ENCODE measurements around the gene UBR3.
"Not testable (repeated sequence)": the region's sequence is repeated elsewhere in the genome, so short reads cannot be mapped to it uniquely, and the experiment has no call there.

Gene UBR3, protein sequence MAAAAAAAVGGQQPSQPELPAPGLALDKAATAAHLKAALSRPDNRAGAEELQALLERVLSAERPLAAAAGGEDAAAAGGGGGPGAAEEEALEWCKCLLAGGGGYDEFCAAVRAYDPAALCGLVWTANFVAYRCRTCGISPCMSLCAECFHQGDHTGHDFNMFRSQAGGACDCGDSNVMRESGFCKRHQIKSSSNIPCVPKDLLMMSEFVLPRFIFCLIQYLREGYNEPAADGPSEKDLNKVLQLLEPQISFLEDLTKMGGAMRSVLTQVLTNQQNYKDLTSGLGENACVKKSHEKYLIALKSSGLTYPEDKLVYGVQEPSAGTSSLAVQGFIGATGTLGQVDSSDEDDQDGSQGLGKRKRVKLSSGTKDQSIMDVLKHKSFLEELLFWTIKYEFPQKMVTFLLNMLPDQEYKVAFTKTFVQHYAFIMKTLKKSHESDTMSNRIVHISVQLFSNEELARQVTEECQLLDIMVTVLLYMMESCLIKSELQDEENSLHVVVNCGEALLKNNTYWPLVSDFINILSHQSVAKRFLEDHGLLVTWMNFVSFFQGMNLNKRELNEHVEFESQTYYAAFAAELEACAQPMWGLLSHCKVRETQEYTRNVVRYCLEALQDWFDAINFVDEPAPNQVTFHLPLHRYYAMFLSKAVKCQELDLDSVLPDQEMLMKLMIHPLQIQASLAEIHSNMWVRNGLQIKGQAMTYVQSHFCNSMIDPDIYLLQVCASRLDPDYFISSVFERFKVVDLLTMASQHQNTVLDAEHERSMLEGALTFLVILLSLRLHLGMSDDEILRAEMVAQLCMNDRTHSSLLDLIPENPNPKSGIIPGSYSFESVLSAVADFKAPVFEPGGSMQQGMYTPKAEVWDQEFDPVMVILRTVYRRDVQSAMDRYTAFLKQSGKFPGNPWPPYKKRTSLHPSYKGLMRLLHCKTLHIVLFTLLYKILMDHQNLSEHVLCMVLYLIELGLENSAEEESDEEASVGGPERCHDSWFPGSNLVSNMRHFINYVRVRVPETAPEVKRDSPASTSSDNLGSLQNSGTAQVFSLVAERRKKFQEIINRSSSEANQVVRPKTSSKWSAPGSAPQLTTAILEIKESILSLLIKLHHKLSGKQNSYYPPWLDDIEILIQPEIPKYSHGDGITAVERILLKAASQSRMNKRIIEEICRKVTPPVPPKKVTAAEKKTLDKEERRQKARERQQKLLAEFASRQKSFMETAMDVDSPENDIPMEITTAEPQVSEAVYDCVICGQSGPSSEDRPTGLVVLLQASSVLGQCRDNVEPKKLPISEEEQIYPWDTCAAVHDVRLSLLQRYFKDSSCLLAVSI (N-terminal part only)

DNA sequence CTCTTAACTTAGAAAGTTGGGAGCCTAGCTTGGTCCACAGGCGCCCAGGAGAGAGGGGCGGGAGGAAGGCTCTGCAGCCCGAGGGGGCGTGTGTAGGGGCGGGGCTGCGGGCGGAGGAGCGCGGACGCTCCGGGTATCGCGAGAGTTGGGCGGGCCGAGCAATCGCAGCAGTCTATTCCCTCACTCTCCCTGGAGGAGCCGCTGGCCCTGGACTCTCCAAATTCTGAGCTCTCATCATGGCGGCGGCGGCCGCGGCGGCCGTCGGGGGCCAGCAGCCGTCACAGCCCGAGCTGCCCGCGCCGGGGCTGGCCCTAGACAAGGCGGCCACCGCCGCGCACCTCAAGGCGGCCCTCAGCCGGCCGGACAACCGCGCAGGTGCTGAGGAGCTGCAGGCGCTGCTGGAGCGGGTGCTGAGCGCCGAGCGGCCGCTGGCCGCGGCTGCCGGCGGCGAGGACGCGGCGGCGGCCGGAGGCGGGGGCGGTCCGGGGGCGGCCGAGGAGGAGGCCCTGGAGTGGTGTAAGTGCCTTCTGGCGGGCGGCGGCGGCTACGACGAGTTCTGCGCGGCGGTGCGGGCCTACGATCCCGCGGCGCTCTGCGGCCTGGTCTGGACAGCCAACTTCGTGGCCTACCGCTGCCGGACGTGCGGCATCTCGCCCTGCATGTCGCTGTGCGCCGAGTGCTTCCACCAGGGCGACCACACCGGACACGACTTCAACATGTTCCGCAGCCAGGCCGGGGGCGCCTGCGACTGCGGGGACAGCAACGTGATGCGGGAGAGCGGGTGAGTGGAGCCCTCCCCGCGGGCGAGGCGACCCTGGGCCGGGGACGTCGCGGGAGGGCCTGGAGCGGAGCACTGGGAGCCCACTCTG, at the start of gene UBR3:
Gene UBR3 (plus strand): TSS at position 183 of the 869 bp plus-strand sequence. CDS start 54 bp downstream, at position 237.
- DNase-seq (ENCODE audit: low spot score) = peak; percentile 95

DNA sequence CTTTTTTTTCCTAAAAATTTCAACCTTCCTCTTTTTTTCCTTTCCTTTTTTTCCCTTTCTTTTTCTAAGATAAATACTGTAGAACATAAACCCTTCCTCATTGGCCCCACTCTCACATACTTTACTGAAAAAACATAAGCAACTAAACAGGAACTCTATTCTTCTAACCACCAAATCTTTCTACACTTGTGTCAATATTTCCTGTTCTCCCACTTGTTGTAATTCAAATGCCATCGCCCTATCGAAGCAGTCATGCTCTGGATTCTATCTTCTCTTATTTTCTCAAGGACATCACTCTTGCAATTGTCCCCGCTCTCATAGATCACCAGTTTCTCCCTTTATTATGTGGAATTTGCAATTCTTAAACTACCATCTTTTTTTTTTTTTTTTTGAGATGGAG, 48.8 kb upstream of the UBR3 start:
- DNase-seq (ENCODE audit: low spot score) = no peak

DNA sequence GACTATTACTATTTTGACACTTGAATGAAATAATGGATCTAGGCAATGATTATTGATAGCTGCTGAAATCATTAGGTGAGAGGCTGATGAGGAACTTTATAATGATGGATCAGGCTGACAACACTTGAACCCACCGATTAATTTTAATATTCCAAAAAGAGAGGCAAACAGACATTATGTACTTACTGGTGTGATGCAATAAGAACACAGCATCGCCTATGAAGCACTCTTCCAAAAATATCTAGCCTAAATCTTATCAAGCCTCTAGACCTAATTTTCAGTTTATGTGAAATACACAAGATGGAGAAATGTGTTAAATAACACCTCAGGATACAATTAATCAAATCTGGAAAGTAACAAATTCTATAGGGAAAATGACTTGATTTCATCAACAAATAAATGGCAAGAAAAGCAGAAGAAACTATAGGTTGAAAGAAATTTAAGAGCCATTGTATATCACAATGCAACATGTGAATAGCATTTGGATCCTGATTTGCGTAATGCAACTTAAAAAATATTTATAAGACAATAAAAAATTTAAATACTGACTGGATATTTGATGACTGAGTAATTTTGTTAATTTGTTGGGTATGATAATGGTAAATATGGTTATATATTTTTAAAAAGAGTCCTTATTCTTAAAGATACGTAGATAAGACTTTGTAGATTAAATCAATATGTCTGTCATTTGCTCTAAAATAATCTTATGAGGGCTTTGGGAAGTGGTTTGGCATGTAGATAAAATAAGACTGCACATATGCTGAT, 45.8 kb upstream of the UBR3 start:
- DNase-seq (ENCODE audit: low spot score) = no peak

DNA sequence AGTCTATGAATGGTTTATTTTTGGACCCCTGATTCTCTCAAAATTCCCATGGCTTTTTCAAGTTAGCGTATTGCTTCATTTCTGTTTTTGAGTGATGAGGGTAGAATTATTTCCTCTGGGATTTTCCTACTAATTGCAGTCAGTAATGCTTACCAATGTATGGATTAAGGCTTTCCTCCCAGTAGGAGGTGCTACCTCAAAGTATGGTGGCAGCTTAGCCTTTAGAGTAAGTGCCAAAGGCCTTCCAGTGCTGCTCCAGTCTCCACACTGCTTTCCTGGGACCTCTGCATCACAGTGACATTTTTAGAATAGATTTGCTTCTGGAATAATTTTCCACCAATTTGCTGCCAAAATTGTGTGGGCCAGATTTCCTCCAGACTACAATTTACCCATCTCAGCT, 44.7 kb upstream of the UBR3 start:
- DNase-seq (ENCODE audit: low spot score) = no peak

DNA sequence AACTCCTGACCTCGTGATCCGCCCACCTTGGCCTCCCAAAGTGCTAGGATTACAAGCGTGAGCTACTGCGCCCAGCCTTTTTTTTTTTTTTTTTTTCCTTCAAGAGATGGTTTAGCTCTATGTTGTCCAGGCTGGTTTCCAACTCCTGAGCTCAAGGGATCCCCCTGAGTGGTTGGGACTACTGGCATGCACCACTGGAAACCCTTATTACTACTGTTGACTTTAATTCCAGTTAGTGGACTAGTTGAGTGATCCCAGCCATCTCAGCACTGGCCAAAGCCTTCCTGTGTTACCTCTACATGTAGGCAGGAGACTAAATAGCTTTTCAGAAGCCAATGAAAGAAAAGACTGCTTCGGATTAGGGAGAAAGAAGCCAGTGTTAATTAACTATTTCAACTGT, 36.7 kb upstream of the UBR3 start:
- no peak for DNase-seq (ENCODE audit: low spot score)

DNA sequence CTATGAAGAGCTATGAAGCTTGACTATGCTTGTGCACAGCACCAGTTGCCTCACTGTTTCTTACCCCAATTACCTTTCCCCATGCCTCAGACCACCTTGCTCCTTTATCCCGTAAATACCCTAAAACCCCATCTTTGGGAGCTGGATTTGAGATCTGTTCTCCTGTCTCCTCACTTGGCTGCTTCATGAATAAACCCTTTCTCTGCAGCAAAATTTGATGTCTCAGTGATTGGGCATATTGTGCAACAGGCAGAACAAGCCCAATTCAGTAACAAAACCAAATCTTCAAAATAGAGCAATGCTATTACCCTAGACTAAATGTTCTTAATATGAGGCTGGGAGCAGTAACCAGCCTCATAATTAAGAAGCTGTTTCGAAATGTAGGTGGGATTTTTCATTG, 32.1 kb upstream of the UBR3 start:
- no peak for DNase-seq (ENCODE audit: low spot score)

DNA sequence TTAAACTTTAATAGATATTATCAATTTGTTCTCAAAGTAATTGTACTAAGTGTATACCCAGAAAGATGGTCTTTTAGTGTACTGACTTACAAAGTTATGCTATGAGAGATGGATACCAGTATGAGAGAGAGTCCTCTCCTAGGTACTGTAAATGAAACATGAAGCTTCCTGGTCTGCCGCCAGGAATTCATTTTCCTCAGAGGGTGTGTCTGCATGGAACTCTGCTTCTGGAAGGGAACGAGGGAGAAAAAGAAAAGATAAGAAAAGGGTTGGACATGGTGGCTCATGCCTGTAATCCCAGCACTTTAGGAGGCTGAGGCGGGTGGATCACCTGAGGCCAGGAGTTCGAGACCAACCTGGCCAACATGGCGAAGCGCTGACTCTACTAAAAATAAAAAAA, 30.8 kb upstream of the UBR3 start:
- DNase-seq (ENCODE audit: low spot score) = no peak

DNA sequence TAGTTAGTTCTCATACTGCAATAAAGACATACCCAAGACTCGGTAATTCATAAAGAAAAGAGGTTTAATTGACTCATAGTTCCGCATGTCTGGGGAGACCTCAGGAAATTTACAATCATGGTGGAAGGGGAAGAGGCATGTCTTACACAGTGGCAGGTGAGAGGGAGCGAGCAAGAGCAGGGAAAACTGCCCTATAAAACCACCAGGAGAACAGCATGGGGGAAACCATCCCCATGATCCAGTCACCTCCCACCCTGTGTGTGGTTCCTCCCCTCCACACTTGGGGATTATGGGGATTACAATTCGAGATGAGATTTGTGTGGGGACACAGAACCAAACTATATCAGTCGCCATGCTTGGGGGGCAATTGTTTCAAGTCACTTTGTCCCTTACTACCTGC, 29.7 kb upstream of the UBR3 start:
- no peak for DNase-seq (ENCODE audit: low spot score)

DNA sequence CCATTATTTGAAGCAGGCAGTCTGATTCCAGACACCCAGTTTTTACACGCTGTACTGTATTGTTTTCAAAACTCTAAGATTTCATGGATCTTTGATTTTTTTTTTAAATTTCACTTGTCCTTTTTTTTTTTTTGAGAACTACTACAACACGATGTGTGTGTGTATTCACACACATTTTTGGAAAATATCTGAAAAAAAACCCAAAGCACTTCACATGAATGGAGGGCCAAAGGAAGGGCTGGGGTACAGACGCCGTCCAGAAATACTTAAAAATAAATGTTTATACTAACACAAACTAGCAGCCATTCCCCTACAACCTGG, 28.9 kb upstream of the UBR3 start:
- DNase-seq (ENCODE audit: low spot score) = no peak

DNA sequence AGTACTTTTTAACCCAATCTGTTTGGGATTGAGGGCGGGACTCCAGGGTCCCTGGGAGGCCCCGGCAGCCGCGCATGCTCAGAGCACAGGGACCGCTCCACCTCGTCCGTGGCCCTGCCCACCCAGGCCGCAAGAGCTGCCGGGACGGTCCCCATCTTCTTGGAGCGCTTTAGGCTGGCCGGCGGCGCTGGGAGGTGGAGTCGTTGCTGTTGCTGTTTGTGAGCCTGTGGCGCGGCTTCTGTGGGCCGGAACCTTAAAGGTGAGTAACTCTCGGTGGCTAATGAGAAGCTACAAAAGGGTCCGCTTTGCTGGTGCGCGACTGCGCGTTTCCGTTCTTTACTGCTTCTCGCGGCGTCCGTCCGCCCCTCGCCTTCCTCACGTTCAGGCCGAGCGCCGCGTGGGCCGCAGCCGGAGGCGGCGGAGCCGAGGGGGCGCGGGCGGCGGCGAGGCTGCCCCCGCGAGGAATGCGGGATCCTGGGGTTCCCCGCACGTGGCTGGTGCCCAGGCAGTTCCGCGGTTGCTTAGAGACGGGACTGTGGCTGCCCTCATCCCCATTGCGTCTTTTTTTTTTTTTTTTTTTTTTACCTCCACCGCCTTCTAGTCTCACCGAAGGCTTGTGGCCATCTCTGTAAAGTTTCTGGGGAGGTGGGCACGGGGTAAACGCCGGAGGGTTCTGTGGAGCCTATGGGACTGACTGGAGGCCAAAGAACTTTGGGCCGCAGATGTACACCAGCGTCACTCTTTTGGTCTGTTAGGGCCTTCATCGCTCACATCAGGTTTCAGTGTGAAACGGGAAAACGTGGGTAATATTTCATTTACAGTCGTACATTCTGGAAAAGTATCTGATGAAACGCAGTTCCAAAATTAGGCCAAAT, 28.3 kb upstream of the UBR3 start, which contains the start of gene SSB:
Gene SSB (plus strand): TSS at position 154 of the 875 bp plus-strand sequence. CDS start 2,090 bp downstream, outside the sequence.
- peak; percentile 92 for DNase-seq (ENCODE audit: low spot score)

DNA sequence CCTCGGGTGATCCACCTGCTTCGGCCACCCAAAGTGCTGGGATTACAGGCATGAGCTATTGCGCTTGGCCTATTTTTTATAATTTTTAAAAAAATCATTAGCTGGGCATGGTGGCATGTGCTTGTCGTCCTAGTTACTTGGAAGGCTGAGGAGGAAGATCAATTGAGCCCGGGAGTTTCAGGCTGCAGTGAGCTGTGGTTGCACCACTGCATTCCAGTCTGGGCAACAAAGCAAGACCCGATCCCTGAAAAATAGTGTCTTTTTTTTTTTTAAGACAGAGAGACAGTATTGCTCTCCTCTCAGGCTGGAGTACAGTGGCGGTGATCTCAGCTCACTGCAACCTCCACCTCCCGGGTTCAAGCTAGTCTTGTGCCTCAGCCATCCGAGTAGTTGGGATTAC, 23.8 kb upstream of the UBR3 start:
- no peak for DNase-seq (ENCODE audit: low spot score)

DNA sequence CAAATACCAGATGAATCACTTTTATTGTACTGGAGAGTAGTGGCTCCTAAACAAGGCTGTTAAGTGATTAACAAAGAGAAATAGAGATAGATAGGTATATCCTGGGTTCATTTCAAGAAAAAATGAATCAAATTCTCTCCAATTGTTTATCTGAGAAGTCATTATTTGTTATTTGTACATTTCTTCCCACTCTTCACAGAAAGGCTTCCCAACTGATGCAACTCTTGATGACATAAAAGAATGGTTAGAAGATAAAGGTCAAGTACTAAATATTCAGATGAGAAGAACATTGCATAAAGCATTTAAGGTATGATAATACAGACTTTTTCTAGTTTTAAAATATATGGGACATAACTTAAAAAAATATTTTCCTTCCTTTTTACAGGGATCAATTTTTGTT, 20.7 kb upstream of the UBR3 start:
- DNase-seq (ENCODE audit: low spot score) = no peak

DNA sequence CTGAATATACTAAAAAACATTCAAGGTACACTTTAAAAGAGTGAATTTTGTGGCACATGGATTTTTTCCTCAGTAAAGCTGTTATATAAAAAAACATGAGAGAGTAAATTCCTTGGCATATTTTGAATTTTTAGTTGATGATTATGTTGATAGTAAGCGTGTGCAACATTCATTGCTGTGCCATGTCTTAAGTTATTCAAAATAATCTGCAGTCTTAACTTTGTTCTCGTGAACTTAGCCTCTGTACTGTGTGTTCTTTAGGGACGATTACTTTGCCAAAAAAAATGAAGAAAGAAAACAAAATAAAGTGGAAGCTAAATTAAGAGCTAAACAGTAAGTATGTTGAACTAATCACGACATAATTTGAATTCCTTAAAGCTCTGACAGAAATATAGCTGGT, 19.0 kb upstream of the UBR3 start:
- DNase-seq (ENCODE audit: low spot score) = no peak

DNA sequence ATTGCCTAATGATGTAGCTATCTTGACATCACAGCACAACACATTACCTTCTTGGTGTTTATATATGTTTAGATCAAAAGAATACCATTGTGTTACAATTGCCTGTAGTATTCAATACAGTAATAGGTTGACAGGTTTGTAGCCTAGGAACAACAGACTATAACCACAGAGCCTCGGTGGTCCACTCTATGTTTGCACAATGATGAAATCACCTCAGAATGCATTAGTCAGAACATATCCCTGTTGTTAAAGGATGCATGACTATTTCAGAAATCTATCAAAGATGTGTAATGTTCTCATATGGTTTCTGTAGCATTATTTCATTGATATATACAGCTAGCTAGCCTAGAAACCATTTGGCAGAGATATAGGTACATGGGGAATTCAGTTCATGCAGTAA, 11.4 kb upstream of the UBR3 start:
- DNase-seq (ENCODE audit: low spot score) = no peak

DNA sequence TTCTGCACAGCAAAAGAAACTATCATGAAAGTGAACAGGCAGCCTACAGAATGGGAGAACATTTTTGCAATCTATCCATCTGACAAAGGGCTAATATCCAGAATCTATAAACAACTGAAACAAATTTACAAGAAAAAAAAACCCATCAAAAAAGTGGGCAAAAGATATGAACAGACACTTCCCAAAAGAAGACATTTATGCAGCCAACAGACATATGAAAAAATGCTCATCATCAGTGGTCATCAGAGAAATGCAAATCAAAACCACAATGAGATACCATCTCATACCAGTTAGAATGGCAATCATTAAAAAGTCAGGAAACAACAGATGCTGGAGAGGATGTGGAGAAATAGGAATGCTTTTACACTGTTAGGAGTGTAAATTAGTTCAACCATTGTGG, 10.3 kb upstream of the UBR3 start:
- DNase-seq (ENCODE audit: low spot score) = not testable (repeated sequence)

DNA sequence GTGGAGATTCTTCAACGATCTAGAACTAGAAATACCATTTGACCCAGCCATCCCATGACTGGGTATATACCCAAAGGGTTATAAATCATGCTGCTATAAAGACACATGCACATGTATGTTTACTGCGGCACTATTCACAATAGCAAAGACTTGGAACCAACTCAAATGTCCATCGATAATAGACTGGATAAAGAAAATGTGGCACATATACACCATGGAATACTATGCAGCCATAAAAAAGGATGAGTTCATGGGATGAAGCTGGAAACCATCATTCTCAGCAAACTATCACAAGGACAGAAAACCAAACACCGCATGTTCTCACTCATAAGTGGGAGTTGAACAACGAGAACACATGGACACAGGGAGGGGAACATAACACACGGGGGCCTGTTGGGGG, 9.9 kb upstream of the UBR3 start:
- not testable (repeated sequence) for DNase-seq (ENCODE audit: low spot score)

DNA sequence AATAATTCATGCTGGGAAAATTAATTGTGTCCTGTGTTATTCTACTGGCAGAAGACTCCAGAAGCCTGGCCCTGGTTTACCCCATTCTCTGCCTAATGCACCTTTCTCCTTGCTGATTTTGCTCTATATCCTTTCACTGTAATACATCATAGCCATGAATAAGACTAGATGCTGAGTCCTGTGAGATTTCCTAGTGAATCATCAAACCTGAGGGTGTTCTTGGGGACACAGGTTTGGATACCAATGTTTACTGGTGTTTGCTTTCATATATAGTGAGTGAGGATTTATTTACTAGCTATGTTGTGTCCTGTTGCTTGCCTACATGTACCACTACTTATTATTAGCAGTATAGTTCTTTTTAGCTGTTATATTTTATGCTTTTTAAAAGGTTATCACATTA, 9.0 kb upstream of the UBR3 start:
- no peak for DNase-seq (ENCODE audit: low spot score)

DNA sequence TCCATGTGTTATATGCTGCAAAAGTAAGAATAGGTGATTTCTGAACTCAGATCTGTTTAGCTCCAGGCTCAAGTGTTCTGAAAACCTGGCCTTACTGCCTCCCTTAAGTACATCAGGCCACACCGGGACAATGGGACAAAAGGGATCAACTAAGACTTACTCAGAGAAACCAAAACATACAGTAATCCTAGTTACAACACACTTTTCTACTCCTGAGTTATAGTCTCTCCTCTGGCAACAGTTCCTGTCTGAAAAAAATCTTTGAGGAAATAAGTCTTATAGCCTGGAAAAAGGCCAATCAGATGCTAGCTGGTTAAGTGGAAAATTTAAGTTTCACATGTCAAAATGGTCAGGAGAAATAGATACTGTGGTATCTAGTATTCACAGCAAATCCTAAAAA, 8.1 kb upstream of the UBR3 start:
- no peak for DNase-seq (ENCODE audit: low spot score)

DNA sequence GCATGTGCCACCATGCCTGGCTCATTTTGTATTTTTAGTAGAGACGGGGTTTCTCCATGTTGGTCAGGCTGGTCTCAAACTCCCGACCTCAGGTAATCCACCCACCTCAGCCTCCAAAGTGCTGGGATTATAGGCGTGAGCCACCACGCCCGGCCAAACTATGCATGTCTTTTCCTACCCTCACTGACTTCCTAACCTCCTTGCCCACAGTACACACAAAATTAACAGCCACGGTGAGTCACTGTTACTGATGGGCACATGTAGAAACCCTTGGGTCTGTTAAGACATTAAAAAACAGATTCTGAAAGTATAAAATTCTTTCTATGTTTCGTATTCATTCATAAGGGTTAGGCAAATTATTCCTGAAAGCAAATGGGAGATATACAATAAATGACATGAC, 7.2 kb upstream of the UBR3 start:
- not testable (repeated sequence) for DNase-seq (ENCODE audit: low spot score)

DNA sequence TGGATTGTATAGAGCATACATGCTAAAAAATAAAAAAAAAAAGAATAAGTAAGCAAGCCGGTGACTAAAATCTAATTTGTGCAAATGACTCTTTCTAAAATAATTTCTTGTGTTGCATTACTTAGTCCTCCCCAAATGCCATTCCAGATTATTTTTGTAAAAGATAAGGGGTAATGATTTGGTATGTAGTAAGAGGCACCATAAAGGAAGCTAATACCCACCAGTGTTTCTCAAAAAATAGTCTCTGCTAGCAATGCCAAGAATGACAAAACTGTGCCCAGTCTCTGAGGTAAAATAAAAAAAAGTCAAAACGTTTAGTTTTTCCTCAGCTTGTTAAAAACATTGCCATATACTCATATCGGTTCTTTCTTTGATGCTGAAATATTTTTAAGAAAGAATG, 5.2 kb upstream of the UBR3 start:
- no peak for DNase-seq (ENCODE audit: low spot score)

Data from ecto neural progenitor cell (in vitro differentiated cells).